Immature natural killer cell (primary cell): ENCODE results near the gene TLL1. TPM values are rescaled to one million over a fixed set of nuclear protein-coding genes. Genes with fewer than 3 reads are reported as not detected.

Experiments used
- DNase-seq, 3 donors: peaks; one replicate each; pipeline ENCODE4 v3.0.0; 2022; ENCODE audit warnings: mixed read lengths in 1 of 3
- H3K27ac Mint-ChIP-seq, 6 donors: one replicate each; pipeline ENCODE4 v1.8.0; 2020; ENCODE audit warnings: mixed read lengths in 6 of 6, mild to moderate bottlenecking in 5 of 6, inconsistent platforms in 4 of 6, moderate library complexity in 3 of 6
- H3K27me3 Mint-ChIP-seq, 3 donors: one replicate each; pipeline ENCODE4 v1.8.0; 2020 to 2021; ENCODE audit warnings: low read depth in 3 of 3, mild to moderate bottlenecking in 3 of 3, mixed read lengths in 3 of 3, moderate library complexity in 3 of 3, inconsistent platforms in 1 of 3
- H3K36me3 Mint-ChIP-seq, 3 donors: one replicate each; pipeline ENCODE4 v1.8.0; 2020; ENCODE audit warnings: mixed read lengths in 3 of 3, inconsistent platforms in 2 of 3, mild to moderate bottlenecking in 2 of 3
- H3K4me1 Mint-ChIP-seq, 2 donors: one replicate each; pipeline ENCODE4 v1.8.0; 2020; ENCODE audit warnings: inconsistent platforms in 2 of 2, mild to moderate bottlenecking in 2 of 2, mixed read lengths in 2 of 2, moderate library complexity in 1 of 2
- H3K4me3 Mint-ChIP-seq, 5 donors: one replicate each; pipeline ENCODE4 v1.8.0; 2020; ENCODE audit warnings: mild to moderate bottlenecking in 5 of 5, mixed read lengths in 5 of 5, inconsistent platforms in 3 of 5, moderate library complexity in 3 of 5
- H3K9me3 Mint-ChIP-seq, 6 donors: one replicate each; pipeline ENCODE4 v1.8.0; 2020; ENCODE audit warnings: mild to moderate bottlenecking in 6 of 6, mixed read lengths in 6 of 6, inconsistent platforms in 4 of 6, moderate library complexity in 3 of 6
- polyA plus RNA-seq, 3 donors: library from polyadenylated mRNA; unstranded; fragments of 300-500 nt; fragmentation: Illumina TruSeq; gene quantifications; one replicate each; pipeline ENCODE4 v1.2.3, GENCODE V29; 2021

The TLL1 gene
- polyA plus RNA-seq, 3 donors from 2014 or later = not detected

- Mint-ChIP-seq H3K9me3 (peaks cover 4 to 33% (median 18%) of the 10 kb centered on the region in 6 donors), H3K27ac (no peak overlapping the region), H3K4me1 (no peaks in the 10 kb centered on the region), H3K27me3 (peaks cover 0 to 5% (median 0%) of the 10 kb centered on the region in 3 donors), H3K36me3 (peaks cover 0 to 4% (median 0%) of the 10 kb centered on the region in 3 donors), H3K4me3 (no peak overlapping the region)
- DNase-seq = no peak
Observed at GRCh38 chr4:166012129-166013030, 139.3 kb downstream of the TLL1 start.

- Mint-ChIP-seq H3K4me3 (no peak overlapping the region), H3K36me3 (peaks cover 0 to 4% (median 0%) of the 10 kb centered on the region in 3 donors), H3K9me3 (peaks cover 4 to 39% (median 18%) of the 10 kb centered on the region in 6 donors), H3K4me1 (no peaks in the 10 kb centered on the region), H3K27ac (no peak overlapping the region), H3K27me3 (peaks cover 0 to 5% (median 0%) of the 10 kb centered on the region in 3 donors)
- no peak for DNase-seq
Observed at GRCh38 chr4:166014411-166014810, 141.4 kb downstream of the TLL1 start.

- no peaks in the 10 kb centered on the region for H3K36me3 Mint-ChIP-seq
- no peak overlapping the region for H3K27ac Mint-ChIP-seq
- no peak for DNase-seq
- peaks cover 0 to 5% (median 1%) of the 10 kb centered on the region in 3 donors for H3K27me3 Mint-ChIP-seq
- no peak overlapping the region for H3K4me3 Mint-ChIP-seq
- peaks cover 0 to 21% (median 9%) of the 10 kb centered on the region in 6 donors for H3K9me3 Mint-ChIP-seq
- H3K4me1 Mint-ChIP-seq = no peaks in the 10 kb centered on the region
Observed at GRCh38 chr4:166017804-166018203, 144.8 kb downstream of the TLL1 start.

- DNase-seq = no peak
- Mint-ChIP-seq H3K36me3 (no peaks in the 10 kb centered on the region), H3K27ac (no peak overlapping the region), H3K4me1 (no peaks in the 10 kb centered on the region), H3K4me3 (no peak overlapping the region), H3K9me3 (peaks cover 2 to 25% (median 7%) of the 10 kb centered on the region in 6 donors), H3K27me3 (peaks cover 0 to 2% (median 1%) of the 10 kb centered on the region in 3 donors)
Observed at GRCh38 chr4:166019441-166020220, 146.6 kb downstream of the TLL1 start.

- Mint-ChIP-seq H3K4me3 (no peak overlapping the region), H3K27ac (no peak overlapping the region), H3K36me3 (no peaks in the 10 kb centered on the region), H3K4me1 (no peaks in the 10 kb centered on the region), H3K9me3 (peaks cover 2 to 25% (median 8%) of the 10 kb centered on the region in 6 donors), H3K27me3 (peaks cover 0 to 2% (median 1%) of the 10 kb centered on the region in 3 donors)
- no peak for DNase-seq
Observed at GRCh38 chr4:166021617-166022016, 148.6 kb downstream of the TLL1 start.

GRCh38 chr4:166034965-166035364 lies 161.9 kb downstream of the TLL1 start:
- no peaks in the 10 kb centered on the region for H3K4me1 Mint-ChIP-seq
- H3K27ac Mint-ChIP-seq = no peak overlapping the region
- no peaks in the 10 kb centered on the region for H3K27me3 Mint-ChIP-seq
- H3K36me3 Mint-ChIP-seq = no peaks in the 10 kb centered on the region
- no peak for DNase-seq
- no peak overlapping the region for H3K4me3 Mint-ChIP-seq
- peaks cover 1 to 35% (median 7%) of the 10 kb centered on the region in 6 donors for H3K9me3 Mint-ChIP-seq

- H3K27me3 Mint-ChIP-seq = no peaks in the 10 kb centered on the region
- no peak overlapping the region for H3K4me3 Mint-ChIP-seq
- H3K27ac Mint-ChIP-seq = no peak overlapping the region
- H3K9me3 Mint-ChIP-seq = peaks cover 4 to 26% (median 8%) of the 10 kb centered on the region in 6 donors
- no peak for DNase-seq
- no peaks in the 10 kb centered on the region for H3K36me3 Mint-ChIP-seq
- no peaks in the 10 kb centered on the region for H3K4me1 Mint-ChIP-seq
Observed at GRCh38 chr4:166039822-166040221, 166.8 kb downstream of the TLL1 start.

GRCh38 chr4:166042510-166043055 lies 169.5 kb downstream of the TLL1 start:
- Mint-ChIP-seq H3K9me3 (peaks cover 4 to 14% (median 7%) of the 10 kb centered on the region in 6 donors), H3K4me1 (no peaks in the 10 kb centered on the region), H3K36me3 (no peaks in the 10 kb centered on the region), H3K27me3 (no peaks in the 10 kb centered on the region), H3K4me3 (no peak overlapping the region), H3K27ac (no peak overlapping the region)
- DNase-seq = no peak

- Mint-ChIP-seq H3K36me3 (no peaks in the 10 kb centered on the region), H3K9me3 (peaks cover 0 to 10% (median 5%) of the 10 kb centered on the region in 6 donors), H3K4me3 (no peak overlapping the region), H3K27me3 (no peaks in the 10 kb centered on the region), H3K27ac (no peak overlapping the region), H3K4me1 (no peaks in the 10 kb centered on the region)
- no peak for DNase-seq
Observed at GRCh38 chr4:166043801-166044200, 170.8 kb downstream of the TLL1 start.

- no peaks in the 10 kb centered on the region for H3K27me3 Mint-ChIP-seq
Observed at GRCh38 chr4:166044871-166045270, 171.8 kb downstream of the TLL1 start.

GRCh38 chr4:166045457-166045856 lies 172.4 kb downstream of the TLL1 start:
- no peaks in the 10 kb centered on the region for H3K36me3 Mint-ChIP-seq
- no peak for DNase-seq

More at GRCh38 chr4:166044871-166045270, 171.8 kb downstream of the TLL1 start:
- Mint-ChIP-seq H3K36me3 (no peaks in the 10 kb centered on the region), H3K27ac (no peak overlapping the region), H3K4me1 (no peaks in the 10 kb centered on the region), H3K4me3 (no peak overlapping the region), H3K9me3 (peaks cover 0 to 14% (median 5%) of the 10 kb centered on the region in 6 donors)
- DNase-seq = no peak

GRCh38 chr4:166049036-166049435 lies 176.0 kb downstream of the TLL1 start:
- no peaks in the 10 kb centered on the region for H3K4me1 Mint-ChIP-seq
- H3K4me3 Mint-ChIP-seq = no peak overlapping the region
- H3K36me3 Mint-ChIP-seq = no peaks in the 10 kb centered on the region
- H3K27me3 Mint-ChIP-seq = no peaks in the 10 kb centered on the region
- no peak overlapping the region for H3K27ac Mint-ChIP-seq
- H3K9me3 Mint-ChIP-seq = peaks cover 0 to 10% (median 2%) of the 10 kb centered on the region in 6 donors
- no peak for DNase-seq

More at GRCh38 chr4:166045457-166045856, 172.4 kb downstream of the TLL1 start:
- peaks cover 0 to 14% (median 5%) of the 10 kb centered on the region in 6 donors for H3K9me3 Mint-ChIP-seq
- H3K27me3 Mint-ChIP-seq = no peaks in the 10 kb centered on the region
- H3K4me1 Mint-ChIP-seq = no peaks in the 10 kb centered on the region
- no peak overlapping the region for H3K4me3 Mint-ChIP-seq
- no peak overlapping the region for H3K27ac Mint-ChIP-seq

GRCh38 chr4:166064721-166065120 lies 191.7 kb downstream of the TLL1 start:
- Mint-ChIP-seq H3K4me3 (no peak overlapping the region), H3K36me3 (no peaks in the 10 kb centered on the region)

More at GRCh38 chr4:166064721-166065120, 191.7 kb downstream of the TLL1 start:
- Mint-ChIP-seq H3K4me1 (no peaks in the 10 kb centered on the region), H3K27me3 (no peaks in the 10 kb centered on the region), H3K27ac (no peak overlapping the region), H3K9me3 (peaks cover 0 to 18% (median 5%) of the 10 kb centered on the region in 6 donors)
- DNase-seq = no peak
